K562 treated with DMSO at 1 percent for 4 hours (cell line): ENCODE results near the gene CATSPER3. TPM values are rescaled to one million over a fixed set of nuclear protein-coding genes. Genes with fewer than 3 reads are reported as not detected.

Experiments used
- total RNA-seq: library from RNA; unstranded; fragments of 300-600 nt; gene quantifications from 2 replicates; pipeline ENCODE4 v1.2.3, GENCODE V29; 2022; ENCODE audit not compliant: insufficient read depth

The CATSPER3 gene
- not detected in 2 replicates for total RNA-seq

DNA sequence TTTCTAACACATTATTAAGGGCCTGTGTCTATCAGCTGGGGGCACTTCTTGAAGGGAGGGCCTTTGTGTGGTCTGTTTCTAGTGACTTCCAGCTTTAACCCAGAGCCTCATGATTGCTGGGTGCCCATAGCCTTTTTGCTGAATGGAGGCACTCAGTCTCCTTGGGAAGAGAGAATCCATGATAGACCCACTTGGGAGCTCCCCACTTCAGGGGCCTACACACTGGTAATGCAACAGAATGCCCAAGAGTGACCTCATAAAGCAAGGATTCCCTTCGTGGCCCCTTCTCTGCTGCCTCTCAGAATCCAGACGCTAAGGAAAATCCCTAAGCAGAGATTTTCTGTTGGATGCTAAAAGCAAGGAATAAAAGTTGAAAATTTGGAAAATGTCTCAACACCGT is at the start of gene CATSPER3:
Gene CATSPER3, plus strand, starts transcription at position 301 of the 400 bp plus-strand sequence. Its CDS starts 85 bp downstream, at position 386.

DNA sequence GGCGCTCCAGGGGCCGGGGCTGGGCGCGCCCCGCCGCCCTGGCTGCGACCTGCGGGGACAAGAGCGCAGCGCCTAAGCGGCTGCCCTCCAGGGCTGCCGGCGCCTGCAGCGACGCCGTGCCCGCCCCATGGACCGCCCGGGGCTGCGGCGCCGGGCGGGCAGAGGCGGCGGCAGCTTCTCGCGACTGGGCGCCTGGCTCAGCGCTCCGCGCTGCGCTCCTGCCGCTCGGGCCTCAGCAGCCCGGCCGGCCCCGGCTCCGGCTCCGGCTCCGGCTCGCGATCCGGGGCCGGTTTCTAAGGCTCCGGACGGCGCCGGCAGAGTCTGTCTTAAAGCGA is 66.2 kb downstream of the CATSPER3 start, which contains the start of gene PITX1:
Gene PITX1, minus strand, starts transcription at position 328 of the 335 bp plus-strand sequence. CDS start 347 bp downstream, outside the sequence.

Other genes starting within 250 kb of the CATSPER3 start
- 37.3 and 37.6 TPM in 2 replicates for gene CAMLG, start 229.4 kb upstream of the CATSPER3 start, total RNA-seq
- gene DDX46, start 209.1 kb upstream of the CATSPER3 start, total RNA-seq, result 19.4 and 30.1 TPM in 2 replicates
- 16.7 and 22.7 TPM in 2 replicates for gene C5orf24, start 121.9 kb upstream of the CATSPER3 start, total RNA-seq
- 7.7 and 12.3 TPM in 2 replicates for gene TXNDC15, start 93.5 kb upstream of the CATSPER3 start, total RNA-seq
- gene PCBD2, start 62.8 kb upstream of the CATSPER3 start, total RNA-seq, result 1.7 and 2.6 TPM in 2 replicates
- 51.2 and 67.0 TPM in 2 replicates for gene PITX1, start 66.3 kb downstream of the CATSPER3 start, total RNA-seq